Astrocyte (in vitro differentiated cells and primary cell): ENCODE measurements around the gene ECSIT. TPM values are rescaled to one million over a fixed set of nuclear protein-coding genes. Genes with fewer than 3 reads are reported as not detected.

Experiments used
- DNase-seq: peaks from one replicate; pipeline ENCODE4 v3.0.0-alpha.2; 2010; ENCODE audit warnings: low read depth
- FAIRE-seq: peaks from 2 replicates; lab custom pipeline; 2011; peaks lifted over from hg19 to GRCh38; lab: Jason Lieb, UNC
- H2AFZ ChIP-seq: 2 replicates; pipeline ENCODE4 v1.6.0; 2012; ENCODE audit warnings: low read depth, low read length, inconsistent platforms
- H3K27ac ChIP-seq: 2 replicates; pipeline ENCODE4 v1.5.1; 2011; ENCODE audit warnings: low read depth, low read length, inconsistent platforms
- H3K27me3 ChIP-seq: 2 replicates; pipeline ENCODE4 v1.6.0; 2011; ENCODE audit warnings: low read length, inconsistent platforms; ENCODE audit not compliant: insufficient read depth
- H3K36me3 ChIP-seq: 2 replicates; pipeline ENCODE4 v1.5.1; 2011; ENCODE audit warnings: low read length, inconsistent platforms; ENCODE audit not compliant: insufficient read depth
- H3K4me1 ChIP-seq: 2 replicates; pipeline ENCODE4 v1.5.1; 2011; ENCODE audit warnings: low read length, inconsistent platforms; ENCODE audit not compliant: insufficient read depth
- H3K4me2 ChIP-seq: 2 replicates; pipeline ENCODE4 v1.6.0; 2012; ENCODE audit warnings: low read length, inconsistent platforms
- H3K4me3 ChIP-seq: 2 replicates; pipeline ENCODE4 v1.5.1; 2011; ENCODE audit warnings: low read depth, mild to moderate bottlenecking, low read length, inconsistent platforms; ENCODE audit not compliant: insufficient read depth
- H3K79me2 ChIP-seq: 2 replicates; pipeline ENCODE4 v1.6.0; 2012; ENCODE audit warnings: mild to moderate bottlenecking, low read length, inconsistent platforms; ENCODE audit not compliant: insufficient read depth
- H3K9ac ChIP-seq: 2 replicates; pipeline ENCODE4 v1.6.0; 2012; ENCODE audit warnings: mild to moderate bottlenecking, low read length, inconsistent platforms
- H3K9me3 ChIP-seq: 2 replicates; pipeline ENCODE4 v1.5.1; 2012; ENCODE audit warnings: low read depth, mild to moderate bottlenecking, low read length, inconsistent platforms; ENCODE audit not compliant: insufficient read depth
- H4K20me1 ChIP-seq: 2 replicates; pipeline ENCODE4 v1.6.0; 2012; ENCODE audit warnings: low read length, inconsistent platforms; ENCODE audit not compliant: insufficient read depth
- H3K27ac Mint-ChIP-seq: one replicate; pipeline ENCODE4 v1.8.0; 2021; ENCODE audit warnings: mild to moderate bottlenecking, mixed read lengths; ENCODE audit not compliant: unreplicated experiment
- H3K27me3 Mint-ChIP-seq: one replicate; pipeline ENCODE4 v1.8.0; 2021; ENCODE audit warnings: low read depth, mixed read lengths; ENCODE audit not compliant: unreplicated experiment
- H3K36me3 Mint-ChIP-seq: one replicate; pipeline ENCODE4 v1.8.0; 2021; ENCODE audit warnings: low read depth, mixed read lengths; ENCODE audit not compliant: unreplicated experiment
- H3K4me1 Mint-ChIP-seq: one replicate; pipeline ENCODE4 v1.8.0; 2021; ENCODE audit warnings: low read depth, mixed read lengths; ENCODE audit not compliant: unreplicated experiment
- H3K4me3 Mint-ChIP-seq: one replicate; pipeline ENCODE4 v1.8.0; 2021; ENCODE audit warnings: mild to moderate bottlenecking, moderate library complexity, mixed read lengths; ENCODE audit not compliant: unreplicated experiment
- H3K9me3 Mint-ChIP-seq: one replicate; pipeline ENCODE4 v1.8.0; 2021; ENCODE audit warnings: mild to moderate bottlenecking, mixed read lengths; ENCODE audit not compliant: unreplicated experiment
- CTCF ChIP-seq: IDR thresholded peaks from 2 replicates; pipeline ENCODE4 v1.5.1; 2011; ENCODE audit warnings: low read depth, mild to moderate bottlenecking, inconsistent platforms, low read length, moderate library complexity; ENCODE audit not compliant: insufficient read depth
- EZH2 ChIP-seq: IDR thresholded peaks from 2 replicates; pipeline ENCODE4 v1.6.1; 2012; ENCODE audit warnings: mild to moderate bottlenecking, low read length, inconsistent platforms; ENCODE audit not compliant: insufficient read depth
- total RNA-seq: library from RNA; stranded (reverse); gene quantifications from 2 replicates; pipeline ENCODE4 v1.2.1, GENCODE V29; 2021

ECSIT gene
- total RNA-seq, 1 donor from 2014 or later = 21.9 TPM

GRCh38 chr19:11507370-11508078 lies 21.4 kb downstream of the ECSIT start:
- TF ChIP-seq CTCF (no peak), EZH2 (no peak)
- H3K36me3 Mint-ChIP-seq = peaks cover 5% of the 10 kb centered on the region
- no peak for FAIRE-seq

GRCh38 chr19:11506967-11507366 lies 22.0 kb downstream of the ECSIT start:
- Histone ChIP-seq H3K4me2 (no peak overlapping the region), H3K79me2 (no peaks in the 10 kb centered on the region), H3K27ac (no peak overlapping the region), H3K27me3 (no peaks in the 10 kb centered on the region), H3K4me1 (peaks cover 6% of the 10 kb centered on the region), H4K20me1 (no peaks in the 10 kb centered on the region), H3K9me3 (no peaks in the 10 kb centered on the region), H2AFZ (no peak overlapping the region), H3K4me3 (no peak overlapping the region), H3K36me3 (no peaks in the 10 kb centered on the region), H3K9ac (no peak overlapping the region)
- no peaks in the 10 kb centered on the region for H3K9me3 Mint-ChIP-seq
- H3K27ac Mint-ChIP-seq = peak overlapping the region; percentile 84
- H3K4me1 Mint-ChIP-seq = no peaks in the 10 kb centered on the region
- peaks cover 2% of the 10 kb centered on the region for H3K36me3 Mint-ChIP-seq
- TF ChIP-seq EZH2 (no peak), CTCF (no peak)
- DNase-seq = no peak
- H3K27me3 Mint-ChIP-seq = no peaks in the 10 kb centered on the region
- peak overlapping the region; percentile 82 for H3K4me3 Mint-ChIP-seq
- no peak for FAIRE-seq

More at GRCh38 chr19:11507370-11508078, 21.4 kb downstream of the ECSIT start:
- Histone ChIP-seq H4K20me1 (no peaks in the 10 kb centered on the region), H3K4me2 (no peak overlapping the region), H3K9me3 (no peaks in the 10 kb centered on the region), H3K79me2 (no peaks in the 10 kb centered on the region), H3K4me3 (no peak overlapping the region), H3K27me3 (no peaks in the 10 kb centered on the region), H3K27ac (no peak overlapping the region), H3K9ac (no peak overlapping the region), H2AFZ (no peak overlapping the region), H3K36me3 (no peaks in the 10 kb centered on the region), H3K4me1 (peaks cover 6% of the 10 kb centered on the region)
- H3K4me3 Mint-ChIP-seq = no peak overlapping the region
- DNase-seq = no peak
- no peaks in the 10 kb centered on the region for H3K27me3 Mint-ChIP-seq
- no peaks in the 10 kb centered on the region for H3K9me3 Mint-ChIP-seq
- H3K27ac Mint-ChIP-seq = peak overlapping the region; percentile 84
- no peaks in the 10 kb centered on the region for H3K4me1 Mint-ChIP-seq

GRCh38 chr19:11506101-11506555 lies 22.8 kb downstream of the ECSIT start:
- Histone ChIP-seq H3K36me3 (no peaks in the 10 kb centered on the region), H3K4me2 (peak overlapping the region; percentile 94), H3K9ac (peak overlapping the region; percentile 86), H3K4me3 (peak overlapping the region; percentile 65), H3K27me3 (no peaks in the 10 kb centered on the region), H3K79me2 (no peaks in the 10 kb centered on the region), H3K27ac (peak overlapping the region; percentile 12), H3K4me1 (peaks cover 6% of the 10 kb centered on the region), H4K20me1 (no peaks in the 10 kb centered on the region), H3K9me3 (no peaks in the 10 kb centered on the region), H2AFZ (peak overlapping the region; percentile 81)
- no peaks in the 10 kb centered on the region for H3K27me3 Mint-ChIP-seq
- TF ChIP-seq EZH2 = no peak
- no peak for TF ChIP-seq CTCF
- FAIRE-seq (no peak), DNase-seq (no peak)
- H3K36me3 Mint-ChIP-seq = peaks cover 6% of the 10 kb centered on the region
- peak overlapping the region; percentile 82 for H3K4me3 Mint-ChIP-seq
- H3K4me1 Mint-ChIP-seq = no peaks in the 10 kb centered on the region
- no peaks in the 10 kb centered on the region for H3K9me3 Mint-ChIP-seq
- peak overlapping the region; percentile 87 for H3K27ac Mint-ChIP-seq
